CD4-positive, CD25-positive, alpha-beta regulatory T cell (primary cell): ENCODE data around the gene BMPER. TPM values are rescaled to one million over a fixed set of nuclear protein-coding genes. Genes with fewer than 3 reads are reported as not detected.

ENCODE experiments used
- ATAC-seq, 2 donors: fragments of 150-1000 bp; cut with Tn5 transposase; one replicate each; pipeline ENCODE4 v1.10.0; 2021; ENCODE audit warnings: low read depth in 2 of 2, moderate number of reproducible peaks in 2 of 2, moderate library complexity in 1 of 2
- DNase-seq, 3 donors: peaks; one replicate each; pipeline versions ENCODE4 v3.0.0 to v3.0.0-alpha.2; 2012 to 2022; ENCODE audit warnings: mixed read lengths in 1 of 3
- H3K27ac ChIP-seq: one replicate; pipeline ENCODE4 v1.7.0; 2013; ENCODE audit warnings: mild to moderate bottlenecking, low read length; ENCODE audit not compliant: insufficient read depth, poor library complexity, severe bottlenecking
- H3K27me3 ChIP-seq: one replicate; pipeline ENCODE4 v1.7.0; 2013; ENCODE audit warnings: low read length; ENCODE audit not compliant: control insufficient read depth, insufficient read depth
- H3K36me3 ChIP-seq: one replicate; pipeline ENCODE4 v1.7.0; 2013; ENCODE audit warnings: mild to moderate bottlenecking, low read length, moderate library complexity; ENCODE audit not compliant: control insufficient read depth, insufficient read depth
- H3K4me1 ChIP-seq: 2 replicates; pipeline ENCODE4 v1.7.0; 2013; ENCODE audit warnings: mild to moderate bottlenecking, low read length; ENCODE audit not compliant: insufficient read depth, control insufficient read depth, poor library complexity, severe bottlenecking
- H3K4me3 ChIP-seq: one replicate; pipeline ENCODE4 v1.7.0; 2013; ENCODE audit warnings: low read depth, mild to moderate bottlenecking, low read length, moderate library complexity
- H3K9me3 ChIP-seq, 2 experiments: 1 replicate in 1 of 2; 2 replicates in 1 of 2; pipeline ENCODE4 v1.7.0; 2013; ENCODE audit warnings: low read length in 2 of 2, mild to moderate bottlenecking in 1 of 2, moderate library complexity in 1 of 2; ENCODE audit not compliant: control insufficient read depth in 2 of 2
- H3K27ac Mint-ChIP-seq, 3 donors: one replicate each; pipeline ENCODE4 v1.8.0; 2020 to 2022; ENCODE audit warnings: mild to moderate bottlenecking in 3 of 3, mixed read lengths in 3 of 3, moderate library complexity in 2 of 3
- H3K27me3 Mint-ChIP-seq: one replicate; pipeline ENCODE4 v1.8.0; 2022; ENCODE audit warnings: mild to moderate bottlenecking, mixed read lengths
- H3K36me3 Mint-ChIP-seq: one replicate; pipeline ENCODE4 v1.8.0; 2020; ENCODE audit warnings: mixed read lengths
- H3K4me1 Mint-ChIP-seq, 4 donors: one replicate each; pipeline ENCODE4 v1.8.0; 2020 to 2022; ENCODE audit warnings: mixed read lengths in 4 of 4, mild to moderate bottlenecking in 1 of 4
- H3K4me3 Mint-ChIP-seq, 4 donors: one replicate each; pipeline ENCODE4 v1.8.0; 2020 to 2022; ENCODE audit warnings: mild to moderate bottlenecking in 4 of 4, mixed read lengths in 4 of 4, moderate library complexity in 3 of 4
- H3K9me3 Mint-ChIP-seq, 7 donors: one replicate each; pipeline ENCODE4 v1.8.0; 2020 to 2022; ENCODE audit warnings: mixed read lengths in 7 of 7, mild to moderate bottlenecking in 3 of 7, moderate library complexity in 2 of 7
- polyA plus RNA-seq, 4 donors: library from polyadenylated mRNA; unstranded; fragments of 300-500 nt; fragmentation: Illumina TruSeq; gene quantifications; one replicate each; pipeline ENCODE4 v1.2.3, GENCODE V29; 2021
- total RNA-seq: library from RNA; stranded (reverse); gene quantifications from one replicate; pipeline ENCODE4 v1.2.3, GENCODE V29; 2022

The BMPER gene
- total and polyA plus RNA-seq, 5 donors from 2014 or later = not detected

GRCh38 chr7:33928986-33929385, 23.6 kb downstream of the BMPER start:
- H3K4me1 Mint-ChIP-seq = peaks cover 0 to 2% (median under 1%) of the 10 kb centered on the region in 4 donors
- H3K27ac Mint-ChIP-seq = no peak overlapping the region
- no peak overlapping the region for H3K4me3 Mint-ChIP-seq
- peaks cover 4% of the 10 kb centered on the region for H3K27me3 Mint-ChIP-seq
- no peaks in the 10 kb centered on the region for H3K9me3 ChIP-seq
- no peaks in the 10 kb centered on the region for H3K9me3 Mint-ChIP-seq
- ATAC-seq (no peak), DNase-seq (no peak)
- H3K4me1 ChIP-seq = no peaks in the 10 kb centered on the region
- H3K27me3 ChIP-seq = no peaks in the 10 kb centered on the region
- no peaks in the 10 kb centered on the region for H3K36me3 ChIP-seq
- no peak overlapping the region for H3K27ac ChIP-seq
- no peak overlapping the region for H3K4me3 ChIP-seq
- no peaks in the 10 kb centered on the region for H3K36me3 Mint-ChIP-seq

- H3K27ac ChIP-seq = no peak overlapping the region
These were observed 26.9 kb downstream of the BMPER start for GRCh38 chr7:33932221-33932620.

GRCh38 chr7:33932832-33933468, 27.6 kb downstream of the BMPER start:
- Mint-ChIP-seq H3K36me3 (no peaks in the 10 kb centered on the region), H3K27ac (no peak overlapping the region), H3K4me1 (peaks cover 0 to 2% (median under 1%) of the 10 kb centered on the region in 4 donors), H3K9me3 (no peaks in the 10 kb centered on the region), H3K27me3 (peaks cover 14% of the 10 kb centered on the region), H3K4me3 (no peak overlapping the region)
- ATAC-seq = peak in 1 of 2 donors; percentile 50
- peak; percentile 22 to 53 (median 32) for DNase-seq
- Histone ChIP-seq H3K9me3 (no peaks in the 10 kb centered on the region), H3K4me1 (no peaks in the 10 kb centered on the region), H3K36me3 (no peaks in the 10 kb centered on the region), H3K27me3 (no peaks in the 10 kb centered on the region), H3K4me3 (no peak overlapping the region), H3K27ac (no peak overlapping the region)

More at GRCh38 chr7:33932221-33932620, 26.9 kb downstream of the BMPER start:
- DNase-seq = no peak
- Histone ChIP-seq H3K27me3 (no peaks in the 10 kb centered on the region), H3K4me1 (no peaks in the 10 kb centered on the region), H3K36me3 (no peaks in the 10 kb centered on the region), H3K4me3 (no peak overlapping the region), H3K9me3 (no peaks in the 10 kb centered on the region)
- Mint-ChIP-seq H3K4me3 (no peak overlapping the region), H3K9me3 (no peaks in the 10 kb centered on the region), H3K36me3 (no peaks in the 10 kb centered on the region), H3K27ac (no peak overlapping the region), H3K27me3 (peaks cover 14% of the 10 kb centered on the region), H3K4me1 (peaks cover 0 to 2% (median under 1%) of the 10 kb centered on the region in 4 donors)
- ATAC-seq = no peak

- Histone ChIP-seq H3K4me1 (no peaks in the 10 kb centered on the region), H3K9me3 (no peaks in the 10 kb centered on the region), H3K36me3 (no peaks in the 10 kb centered on the region), H3K27me3 (no peaks in the 10 kb centered on the region), H3K4me3 (no peak overlapping the region), H3K27ac (no peak overlapping the region)
- Mint-ChIP-seq H3K4me1 (peaks cover 0 to 2% (median under 1%) of the 10 kb centered on the region in 4 donors), H3K9me3 (no peaks in the 10 kb centered on the region), H3K36me3 (no peaks in the 10 kb centered on the region), H3K4me3 (no peak overlapping the region), H3K27ac (no peak overlapping the region), H3K27me3 (peaks cover 14% of the 10 kb centered on the region)
- ATAC-seq (no peak), DNase-seq (no peak)
These were observed 28.4 kb downstream of the BMPER start for GRCh38 chr7:33933611-33934281.

- Histone ChIP-seq H3K9me3 (no peaks in the 10 kb centered on the region), H3K27ac (no peak overlapping the region), H3K4me3 (no peak overlapping the region), H3K27me3 (no peaks in the 10 kb centered on the region), H3K4me1 (no peaks in the 10 kb centered on the region), H3K36me3 (no peaks in the 10 kb centered on the region)
- Mint-ChIP-seq H3K36me3 (no peaks in the 10 kb centered on the region), H3K9me3 (peaks cover 0 to 3% (median 0%) of the 10 kb centered on the region in 7 donors), H3K27ac (peak overlapping the region in 1 of 3 donors; percentile 7), H3K4me3 (no peak overlapping the region), H3K27me3 (peaks cover 14% of the 10 kb centered on the region), H3K4me1 (peaks cover 0 to 2% (median under 1%) of the 10 kb centered on the region in 4 donors)
- DNase-seq (no peak), ATAC-seq (no peak)
These were observed 29.1 kb downstream of the BMPER start for GRCh38 chr7:33934391-33934790.

- H3K27ac ChIP-seq = no peak overlapping the region
- Mint-ChIP-seq H3K4me3 (no peak overlapping the region), H3K27me3 (peaks cover 14% of the 10 kb centered on the region), H3K36me3 (no peaks in the 10 kb centered on the region), H3K9me3 (peaks cover 0 to 3% (median 0%) of the 10 kb centered on the region in 7 donors), H3K4me1 (peaks cover 0 to 2% (median under 1%) of the 10 kb centered on the region in 4 donors), H3K27ac (no peak overlapping the region)
- H3K9me3 ChIP-seq = no peaks in the 10 kb centered on the region
- DNase-seq (no peak), ATAC-seq (no peak)
- no peak overlapping the region for H3K4me3 ChIP-seq
- H3K4me1 ChIP-seq = no peaks in the 10 kb centered on the region
- no peaks in the 10 kb centered on the region for H3K36me3 ChIP-seq
- H3K27me3 ChIP-seq = no peaks in the 10 kb centered on the region
These were observed 31.2 kb downstream of the BMPER start for GRCh38 chr7:33936503-33936902.

- H3K27ac Mint-ChIP-seq = no peak overlapping the region
- Histone ChIP-seq H3K4me3 (no peak overlapping the region), H3K27me3 (no peaks in the 10 kb centered on the region), H3K4me1 (no peaks in the 10 kb centered on the region), H3K27ac (no peak overlapping the region), H3K36me3 (no peaks in the 10 kb centered on the region), H3K9me3 (no peaks in the 10 kb centered on the region)
- no peak for DNase-seq
- H3K36me3 Mint-ChIP-seq = no peaks in the 10 kb centered on the region
- H3K27me3 Mint-ChIP-seq = peaks cover 14% of the 10 kb centered on the region
- no peak overlapping the region for H3K4me3 Mint-ChIP-seq
- ATAC-seq = no peak
- H3K9me3 Mint-ChIP-seq = peaks cover 0 to 3% (median 0%) of the 10 kb centered on the region in 7 donors
- peaks cover 0 to 2% (median under 1%) of the 10 kb centered on the region in 4 donors for H3K4me1 Mint-ChIP-seq
These were observed 32.5 kb downstream of the BMPER start for GRCh38 chr7:33937871-33938270.
